ENCODE data around the gene PLIN3. TPM values are rescaled to one million over a fixed set of nuclear protein-coding genes. Genes with fewer than 3 reads are reported as not detected.
"Not testable (repeated sequence)": the region's sequence is repeated elsewhere in the genome, so short reads cannot be mapped to it uniquely, and the experiment has no call there.

The PLIN3 gene
- total RNA-seq, 1 donor = 193 TPM

DNA sequence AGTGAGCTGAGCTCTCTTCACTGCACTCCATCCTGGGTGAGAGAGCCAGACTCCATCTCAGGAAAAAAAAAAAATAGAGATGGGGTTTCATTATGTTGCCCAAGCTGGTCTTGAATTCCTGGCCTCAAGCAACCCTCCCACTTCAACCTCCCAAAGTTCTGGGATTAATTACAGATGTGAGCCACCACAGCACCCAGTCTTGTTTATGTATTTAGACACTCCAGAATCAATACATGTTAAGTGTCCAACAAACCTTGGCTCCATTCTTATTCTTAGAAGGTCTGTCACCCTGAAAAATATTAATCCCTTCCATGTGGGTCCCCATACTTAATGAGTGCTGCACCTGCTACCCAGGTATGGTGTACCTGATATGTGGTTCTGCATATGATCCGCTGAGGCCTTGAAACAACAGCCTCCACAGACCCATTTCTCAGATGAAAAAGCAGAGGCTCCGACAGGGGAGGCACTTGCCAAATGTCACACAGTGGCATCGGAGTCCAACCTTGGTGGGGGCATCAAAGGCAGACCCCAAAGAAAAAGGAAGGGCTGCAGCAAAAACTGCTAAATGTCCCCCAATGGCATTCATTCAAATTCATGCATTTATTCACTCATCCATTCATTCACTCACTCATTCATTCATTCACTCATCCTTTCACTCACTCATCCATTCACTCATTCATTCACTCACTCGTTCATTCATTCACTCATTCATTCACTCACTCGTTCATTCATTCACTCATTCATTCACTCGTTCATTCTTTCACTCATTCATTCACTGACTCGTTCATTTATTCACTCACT is 52.6 kb downstream of the PLIN3 start:
- TF ChIP-seq, protein P1, sequence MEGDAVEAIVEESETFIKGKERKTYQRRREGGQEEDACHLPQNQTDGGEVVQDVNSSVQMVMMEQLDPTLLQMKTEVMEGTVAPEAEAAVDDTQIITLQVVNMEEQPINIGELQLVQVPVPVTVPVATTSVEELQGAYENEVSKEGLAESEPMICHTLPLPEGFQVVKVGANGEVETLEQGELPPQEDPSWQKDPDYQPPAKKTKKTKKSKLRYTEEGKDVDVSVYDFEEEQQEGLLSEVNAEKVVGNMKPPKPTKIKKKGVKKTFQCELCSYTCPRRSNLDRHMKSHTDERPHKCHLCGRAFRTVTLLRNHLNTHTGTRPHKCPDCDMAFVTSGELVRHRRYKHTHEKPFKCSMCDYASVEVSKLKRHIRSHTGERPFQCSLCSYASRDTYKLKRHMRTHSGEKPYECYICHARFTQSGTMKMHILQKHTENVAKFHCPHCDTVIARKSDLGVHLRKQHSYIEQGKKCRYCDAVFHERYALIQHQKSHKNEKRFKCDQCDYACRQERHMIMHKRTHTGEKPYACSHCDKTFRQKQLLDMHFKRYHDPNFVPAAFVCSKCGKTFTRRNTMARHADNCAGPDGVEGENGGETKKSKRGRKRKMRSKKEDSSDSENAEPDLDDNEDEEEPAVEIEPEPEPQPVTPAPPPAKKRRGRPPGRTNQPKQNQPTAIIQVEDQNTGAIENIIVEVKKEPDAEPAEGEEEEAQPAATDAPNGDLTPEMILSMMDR (IDR thresholded peaks at IDR 0.05; ENCODE audit: insufficient read depth, low read depth, low read length) = no peak
- H3K4me3 ChIP-seq (ENCODE audit: low read depth, low read length) = no peak overlapping the region
- DNase-seq (ENCODE audit: low read depth) = peak; percentile 64

DNA sequence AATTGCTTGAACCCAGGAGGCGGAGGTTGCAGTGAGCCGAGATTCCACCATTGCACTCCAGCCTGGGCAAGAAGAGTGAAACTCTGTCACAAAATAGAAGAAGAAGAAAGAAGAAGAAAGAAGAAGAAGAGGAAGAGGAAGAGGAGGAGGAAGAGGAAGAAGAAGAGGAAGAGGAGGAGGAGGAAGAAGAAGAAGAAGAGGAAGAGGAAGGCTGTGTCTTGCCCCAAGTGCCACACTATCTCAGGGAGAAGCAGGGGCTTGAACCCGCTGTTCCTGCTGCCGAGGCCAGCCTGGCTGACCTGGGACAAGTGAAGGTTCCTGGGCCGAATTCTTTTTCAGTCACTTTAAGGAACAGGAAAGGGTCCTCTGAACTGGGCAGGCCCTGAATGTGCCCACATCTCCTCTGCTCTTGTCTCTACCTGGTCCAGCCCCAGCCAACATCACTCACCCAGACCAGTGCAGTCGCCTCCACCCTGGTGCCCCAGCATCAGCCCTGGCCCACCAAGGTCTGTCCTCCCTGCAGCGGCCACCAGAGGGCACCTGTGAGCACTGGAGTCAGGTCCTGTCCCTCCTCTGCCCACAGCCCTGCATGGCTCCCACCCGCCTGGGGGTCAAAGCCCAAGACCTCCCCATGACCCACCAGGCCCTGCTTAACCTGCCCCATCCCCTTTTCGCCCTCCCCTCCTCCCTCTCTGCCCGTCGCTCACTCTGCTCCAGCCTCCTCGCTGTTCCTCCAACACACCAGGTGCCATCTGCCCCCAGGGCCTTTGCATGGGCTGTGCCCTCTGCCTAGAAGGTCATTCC is 55.9 kb downstream of the PLIN3 start:
- DNase-seq (ENCODE audit: low read depth) = peak; percentile 58
- H3K4me3 ChIP-seq (ENCODE audit: low read depth, low read length) = no peak overlapping the region
- TF ChIP-seq, protein P1 (IDR thresholded peaks at IDR 0.05; ENCODE audit: insufficient read depth, low read depth, low read length) = peak; percentile 86

DNA sequence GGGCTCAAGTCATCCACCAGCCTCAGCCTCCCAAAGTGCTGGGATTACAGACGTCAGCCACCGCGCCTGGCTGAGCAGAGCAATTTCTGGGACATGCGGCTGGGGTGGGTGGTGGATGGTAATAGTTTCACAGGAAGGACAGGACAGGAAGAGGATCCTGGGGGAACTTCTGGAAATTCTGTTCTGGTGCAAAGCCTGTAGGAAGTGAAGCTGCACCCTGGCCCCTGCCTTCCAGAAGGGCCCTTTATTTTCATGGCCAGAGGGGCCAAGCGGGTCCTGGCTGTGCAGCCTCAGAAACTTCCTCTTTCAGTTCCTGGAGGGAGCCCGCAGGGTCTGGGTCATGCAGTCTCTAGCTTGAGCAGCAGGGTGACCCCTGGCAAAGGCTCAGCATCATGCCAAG is 60.3 kb downstream of the PLIN3 start:
- TF ChIP-seq, protein P1 (IDR thresholded peaks at IDR 0.05; ENCODE audit: insufficient read depth, low read depth, low read length) = no peak
- DNase-seq (ENCODE audit: low read depth) = no peak

DNA sequence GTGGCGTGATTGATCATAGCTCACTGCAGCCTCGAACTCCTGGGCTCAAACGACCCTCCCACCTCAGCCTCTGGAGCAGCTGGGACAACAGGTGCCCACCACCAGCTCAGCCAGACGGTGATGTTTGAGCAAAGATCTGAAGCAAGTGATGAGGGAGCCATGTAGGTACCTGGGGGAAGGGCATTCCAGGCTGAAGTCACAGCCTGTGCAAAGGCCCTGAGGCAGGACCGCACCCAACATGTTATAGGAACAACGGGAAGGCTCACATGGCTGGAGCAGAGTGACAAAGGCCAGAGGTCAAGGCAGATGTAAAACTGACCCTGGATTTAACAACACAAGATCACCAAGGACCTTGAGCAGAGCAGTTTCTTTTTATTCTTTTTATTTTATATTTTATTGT is 61.1 kb downstream of the PLIN3 start:
- DNase-seq (ENCODE audit: low read depth) = no peak
- no peak overlapping the region for H3K4me3 ChIP-seq (ENCODE audit: low read depth, low read length)
- TF ChIP-seq, protein P1 (IDR thresholded peaks at IDR 0.05; ENCODE audit: insufficient read depth, low read depth, low read length) = no peak

More for the DNA sequence above, 60.3 kb downstream of the PLIN3 start:
- no peak overlapping the region for H3K4me3 ChIP-seq (ENCODE audit: low read depth, low read length)

DNA sequence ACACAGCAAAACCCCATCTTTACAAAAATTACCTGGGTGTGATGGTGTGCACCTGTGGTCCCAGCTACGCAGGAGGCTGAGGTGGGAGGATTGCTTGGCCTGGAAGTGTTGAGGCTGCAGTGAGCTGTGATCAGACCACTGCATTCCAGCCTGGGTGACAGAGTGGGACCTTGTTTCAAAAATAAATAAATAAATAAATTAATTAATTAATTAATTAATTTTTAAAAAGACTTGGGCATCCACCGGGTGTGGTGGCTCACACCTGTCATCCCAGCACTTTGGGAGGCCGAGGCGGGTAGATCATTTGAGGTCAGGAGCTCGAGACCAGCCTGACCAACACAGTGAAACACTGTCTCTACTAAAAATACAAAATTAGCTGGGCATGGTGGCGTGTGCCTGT is 62.3 kb downstream of the PLIN3 start:
- H3K4me3 ChIP-seq (ENCODE audit: low read depth, low read length); DNase-seq (ENCODE audit: low read depth): not testable (repeated sequence)

DNA sequence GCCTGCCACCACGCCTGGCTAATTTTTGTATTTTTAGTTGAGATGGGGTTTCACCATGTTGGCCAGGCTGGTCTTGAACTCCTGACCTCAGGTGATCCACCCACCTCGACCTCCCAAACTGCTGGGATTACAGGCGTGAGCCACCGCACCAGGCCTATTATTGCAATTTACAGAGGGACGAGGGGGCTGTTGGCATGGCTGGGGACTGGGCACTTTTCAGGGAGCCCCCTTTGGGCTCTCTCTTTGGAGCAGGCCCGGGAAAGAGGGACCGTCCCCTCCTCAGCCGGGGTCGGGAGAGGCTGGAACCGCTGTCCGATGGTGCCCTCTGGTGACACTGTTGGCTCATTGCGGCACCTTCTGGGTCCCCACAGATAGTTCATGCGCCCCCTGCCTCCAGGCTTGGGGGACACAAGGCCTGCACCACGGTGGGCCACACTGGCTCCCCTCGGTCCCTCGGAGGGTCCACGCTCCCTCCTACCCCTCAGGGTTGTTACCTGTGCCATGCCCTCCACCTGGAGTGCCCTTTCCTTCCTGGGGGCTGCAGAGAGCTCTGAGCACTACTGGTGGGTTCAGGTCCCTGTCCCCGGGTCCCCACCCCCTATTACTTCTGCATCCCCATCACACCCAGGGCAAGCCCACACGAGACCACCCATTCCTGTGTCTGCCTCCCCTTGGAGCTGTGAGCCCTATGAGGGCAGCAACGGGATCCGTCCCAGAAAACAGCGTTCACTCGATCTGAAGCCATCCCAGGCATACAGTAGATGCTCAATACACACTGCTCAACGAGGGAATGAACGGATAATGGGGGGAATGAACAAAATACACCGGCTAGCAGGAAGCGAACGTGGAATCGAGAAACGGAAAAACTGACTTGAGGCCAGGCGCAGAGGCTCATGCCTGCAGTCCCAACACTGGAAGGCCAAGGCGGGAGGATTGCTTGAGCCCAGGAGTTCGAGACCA is 63.5 kb downstream of the PLIN3 start:
- H3K4me3 ChIP-seq (ENCODE audit: low read depth, low read length) = no peak overlapping the region
- TF ChIP-seq, protein P1 (IDR thresholded peaks at IDR 0.05; ENCODE audit: insufficient read depth, low read depth, low read length) = peak; percentile 80
- DNase-seq (ENCODE audit: low read depth) = peak; percentile 54

All from fibroblast of villous mesenchyme (primary cell).